DND-41 (cell line): ENCODE measurements around the gene SRRM3.

ENCODE experiments used
- CTCF ChIP-seq: IDR thresholded peaks from 2 replicates; pipeline ENCODE4 v1.5.1; 2012; ENCODE audit warnings: borderline replicate concordance, low read length, moderate library complexity, mild to moderate bottlenecking; ENCODE audit not compliant: poor library complexity, severe bottlenecking; ENCODE audit errors: extremely low read depth
- EZH2 ChIP-seq: IDR thresholded peaks from 3 replicates; pipeline ENCODE4 v1.6.1; 2012; ENCODE audit warnings: borderline replicate concordance, low read depth, mild to moderate bottlenecking, moderate library complexity, low read length, inconsistent platforms; ENCODE audit not compliant: severe bottlenecking

GRCh38 chr7:76301000-76301399 is 99.3 kb downstream of the SRRM3 start:
- TF ChIP-seq CTCF (no peak), EZH2 (no peak)
